Measurements from ENCODE around the gene DNAJB11.

DNA sequence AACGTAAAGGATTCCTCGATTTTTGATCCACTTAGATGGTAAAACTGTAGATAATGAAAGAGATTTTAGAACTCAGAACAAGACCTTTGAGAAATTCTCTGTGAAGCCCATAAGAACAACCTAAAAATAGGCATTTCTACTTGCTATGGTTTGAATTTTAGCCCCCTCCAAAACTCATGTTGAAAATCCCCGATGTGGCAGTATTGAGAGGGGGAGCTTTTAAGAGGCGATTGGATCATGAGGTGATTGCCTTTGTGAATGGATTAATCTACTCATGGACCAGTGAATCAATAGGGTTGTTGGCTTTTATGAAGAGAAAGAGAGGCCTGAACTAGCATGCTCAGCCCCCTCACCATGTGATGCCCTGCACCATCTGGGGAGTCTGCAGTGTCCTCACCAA lies 22.2 kb downstream of the DNAJB11 start:
- TF ChIP-seq, protein P1, sequence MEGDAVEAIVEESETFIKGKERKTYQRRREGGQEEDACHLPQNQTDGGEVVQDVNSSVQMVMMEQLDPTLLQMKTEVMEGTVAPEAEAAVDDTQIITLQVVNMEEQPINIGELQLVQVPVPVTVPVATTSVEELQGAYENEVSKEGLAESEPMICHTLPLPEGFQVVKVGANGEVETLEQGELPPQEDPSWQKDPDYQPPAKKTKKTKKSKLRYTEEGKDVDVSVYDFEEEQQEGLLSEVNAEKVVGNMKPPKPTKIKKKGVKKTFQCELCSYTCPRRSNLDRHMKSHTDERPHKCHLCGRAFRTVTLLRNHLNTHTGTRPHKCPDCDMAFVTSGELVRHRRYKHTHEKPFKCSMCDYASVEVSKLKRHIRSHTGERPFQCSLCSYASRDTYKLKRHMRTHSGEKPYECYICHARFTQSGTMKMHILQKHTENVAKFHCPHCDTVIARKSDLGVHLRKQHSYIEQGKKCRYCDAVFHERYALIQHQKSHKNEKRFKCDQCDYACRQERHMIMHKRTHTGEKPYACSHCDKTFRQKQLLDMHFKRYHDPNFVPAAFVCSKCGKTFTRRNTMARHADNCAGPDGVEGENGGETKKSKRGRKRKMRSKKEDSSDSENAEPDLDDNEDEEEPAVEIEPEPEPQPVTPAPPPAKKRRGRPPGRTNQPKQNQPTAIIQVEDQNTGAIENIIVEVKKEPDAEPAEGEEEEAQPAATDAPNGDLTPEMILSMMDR (IDR thresholded peaks at IDR 0.05), result no peak
- TF ChIP-seq POLR2A (IDR thresholded peaks at IDR 0.05) (no peak), POLR2AphosphoS5 (IDR thresholded peaks at IDR 0.05) (no peak)

Data from prostate gland (tissue), 2 donors.